GM13977 (cell line): Measurements from ENCODE around the gene GPR132.

ENCODE experiments used
- DNase-seq: peaks from one replicate; pipeline ENCODE4 v3.0.0; 2012; ENCODE audit warnings: low spot score
- CTCF ChIP-seq: IDR thresholded peaks from 2 replicates; pipeline ENCODE4 v1.5.1; 2012; ENCODE audit warnings: mild to moderate bottlenecking, control low read depth; ENCODE audit not compliant: insufficient read depth; ENCODE audit errors: extremely low read depth, missing control alignments
- in situ Hi-C: fragments of 300-500 bp; cut with MboI; formaldehyde crosslinking; loops from one replicate; pipeline ENCODE4 v1.12.0; 2022; ENCODE audit warnings: low sequenced_read_pairs, low pct_unique_long_range_greater_than_20kb, mixed read lengths, inconsistent platforms; ENCODE audit not compliant: unreplicated experiment

Gene GPR132

GRCh38 chr14:105088812-105089745 lies 23.8 kb upstream of the GPR132 start:
- in situ Hi-C loops, result no loop called here

GRCh38 chr14:105087963-105088811 lies 23.0 kb upstream of the GPR132 start:
- DNase-seq, result no peak
- in situ Hi-C loops, result no loop called here
- no peak for TF ChIP-seq CTCF

More at GRCh38 chr14:105088812-105089745, 23.8 kb upstream of the GPR132 start:
- no peak for TF ChIP-seq CTCF
- DNase-seq, result no peak

GRCh38 chr14:105087308-105087962 lies 22.2 kb upstream of the GPR132 start:
- DNase-seq, result peak; percentile 84
- in situ Hi-C loops, result no loop called here
- TF ChIP-seq CTCF, result no peak

- DNase-seq, result peak; percentile 89
- TF ChIP-seq CTCF, result peak; percentile 99
- in situ Hi-C loops, result no loop called here
Measured at GRCh38 chr14:105086833-105087307, 21.6 kb upstream of the GPR132 start.

- in situ Hi-C loops, result no loop called here
- DNase-seq, result no peak
- TF ChIP-seq CTCF, result no peak
Measured at GRCh38 chr14:105085766-105086165, 20.5 kb upstream of the GPR132 start.
